Body of pancreas (tissue), 4 donors: ENCODE measurements around the gene GET3. TPM values are rescaled to one million over a fixed set of nuclear protein-coding genes. Genes with fewer than 3 reads are reported as not detected.
A peak's percentile ranks its signal among the peaks of the same experiment; 100 is the strongest.

ENCODE experiments used
- ATAC-seq: fragments of 150-250 bp; one replicate; pipeline ENCODE4 v1.9.1; 2016
- DNase-seq, 4 donors: peaks; one replicate each; pipeline ENCODE4 v3.0.0-alpha.2; 2019
- H3K27ac ChIP-seq, 4 donors: fragments of 200-600 bp; sonication (generic); 1 replicate in 3 of 4; 2 replicates in 1 of 4; pipeline versions ENCODE4 v1.5.1 to v1.6.1; 2016 to 2019; ENCODE audit warnings: mild to moderate bottlenecking in 1 of 4, mixed read lengths in 1 of 4, moderate library complexity in 1 of 4
- H3K27me3 ChIP-seq, 2 donors: fragments of 200-600 bp; sonication (generic); one replicate each; pipeline ENCODE4 v1.6.0; 2016; ENCODE audit warnings: mild to moderate bottlenecking in 1 of 2
- H3K36me3 ChIP-seq, 2 donors: fragments of 200-600 bp; sonication (generic); replicated peaks in 1 of 2; 2 replicates each; pipeline ENCODE4 v1.5.1; 2016; ENCODE audit warnings: low read depth in 2 of 2; ENCODE audit not compliant: insufficient read depth in 1 of 2
- H3K4me1 ChIP-seq: fragments of 200-600 bp; sonication (generic); one replicate; pipeline ENCODE4 v1.6.0; 2016
- H3K4me3 ChIP-seq, 2 donors: fragments of 200-600 bp; sonication (generic); 1 replicate in 1 of 2; 2 replicates in 1 of 2; pipeline ENCODE4 v1.5.1; 2016 to 2019
- H3K9me3 ChIP-seq, 3 donors: fragments of 200-600 bp; sonication (generic); 1 replicate in 2 of 3; 2 replicates in 1 of 3; pipeline ENCODE4 v1.5.1; 2016
- POLR2A ChIP-seq, 3 donors: fragments of 450-650 bp; IDR thresholded peaks; one replicate each; pipeline ENCODE4 v1.6.1; 2016; ENCODE audit warnings: antibody characterized with exemption in 3 of 3, mild to moderate bottlenecking in 2 of 3
- WGBS, 2 donors: methylation state at CpG; one replicate each; pipeline ENCODE4 v1.1.5; 2017; 5-methylcytosine and 5-hydroxymethylcytosine counted together
- intact Hi-C: fragments of 100-400 bp; cut with DNase I; formaldehyde crosslinking; loops from one replicate; pipeline ENCODE4 v1.15.1; 2023
- total RNA-seq, 2 donors: library from RNA; depleted of rRNA; stranded (reverse); fragments of >200 nt; gene quantifications; one replicate each; pipeline ENCODE4 v1.1.0, GENCODE V29; 2016
- TF ChIP-seq, protein P1 (sequence below), 7 experiments: fragments of 450-650 bp in 4 of 7; fragments of 200-600 bp in 3 of 7; sonication (generic) in 3 of 7; IDR thresholded peaks; one replicate each; pipeline ENCODE4 v1.5.1; 2016 to 2019; ENCODE audit warnings: antibody characterized with exemption in 7 of 7

Gene GET3
- total RNA-seq, 2 donors from 2014 or later = 13.2 to 22.8 TPM

DNA sequence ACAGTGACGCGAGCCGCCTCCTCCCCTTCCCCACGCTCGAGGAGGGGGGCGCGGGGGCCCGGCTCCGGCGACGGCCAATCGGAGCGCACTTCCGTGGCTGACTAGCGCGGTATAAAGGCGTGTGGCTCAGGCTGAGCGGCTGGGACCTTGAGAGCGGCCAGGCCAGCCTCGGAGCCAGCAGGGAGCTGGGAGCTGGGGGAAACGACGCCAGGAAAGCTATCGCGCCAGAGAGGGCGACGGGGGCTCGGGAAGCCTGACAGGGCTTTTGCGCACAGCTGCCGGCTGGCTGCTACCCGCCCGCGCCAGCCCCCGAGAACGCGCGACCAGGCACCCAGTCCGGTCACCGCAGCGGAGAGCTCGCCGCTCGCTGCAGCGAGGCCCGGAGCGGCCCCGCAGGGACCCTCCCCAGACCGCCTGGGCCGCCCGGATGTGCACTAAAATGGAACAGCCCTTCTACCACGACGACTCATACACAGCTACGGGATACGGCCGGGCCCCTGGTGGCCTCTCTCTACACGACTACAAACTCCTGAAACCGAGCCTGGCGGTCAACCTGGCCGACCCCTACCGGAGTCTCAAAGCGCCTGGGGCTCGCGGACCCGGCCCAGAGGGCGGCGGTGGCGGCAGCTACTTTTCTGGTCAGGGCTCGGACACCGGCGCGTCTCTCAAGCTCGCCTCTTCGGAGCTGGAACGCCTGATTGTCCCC, 54.2 kb downstream of the GET3 start, which contains the start of gene JUNB:
JUNB (plus strand) TSS at position 142 of the 706 bp plus-strand sequence; CDS start at position 428, 286 bp downstream.
- no peaks in the 10 kb centered on the region for H3K27me3 ChIP-seq
- H3K36me3 ChIP-seq = no peaks in the 10 kb centered on the region
- peaks cover 63% of the 10 kb centered on the region for H3K4me1 ChIP-seq
- intact Hi-C loops = no loop called here
- H3K9me3 ChIP-seq = no peaks in the 10 kb centered on the region
- TF ChIP-seq POLR2A (IDR thresholded peaks at IDR 0.05) = peak; percentile 100
- TF ChIP-seq, protein P1, sequence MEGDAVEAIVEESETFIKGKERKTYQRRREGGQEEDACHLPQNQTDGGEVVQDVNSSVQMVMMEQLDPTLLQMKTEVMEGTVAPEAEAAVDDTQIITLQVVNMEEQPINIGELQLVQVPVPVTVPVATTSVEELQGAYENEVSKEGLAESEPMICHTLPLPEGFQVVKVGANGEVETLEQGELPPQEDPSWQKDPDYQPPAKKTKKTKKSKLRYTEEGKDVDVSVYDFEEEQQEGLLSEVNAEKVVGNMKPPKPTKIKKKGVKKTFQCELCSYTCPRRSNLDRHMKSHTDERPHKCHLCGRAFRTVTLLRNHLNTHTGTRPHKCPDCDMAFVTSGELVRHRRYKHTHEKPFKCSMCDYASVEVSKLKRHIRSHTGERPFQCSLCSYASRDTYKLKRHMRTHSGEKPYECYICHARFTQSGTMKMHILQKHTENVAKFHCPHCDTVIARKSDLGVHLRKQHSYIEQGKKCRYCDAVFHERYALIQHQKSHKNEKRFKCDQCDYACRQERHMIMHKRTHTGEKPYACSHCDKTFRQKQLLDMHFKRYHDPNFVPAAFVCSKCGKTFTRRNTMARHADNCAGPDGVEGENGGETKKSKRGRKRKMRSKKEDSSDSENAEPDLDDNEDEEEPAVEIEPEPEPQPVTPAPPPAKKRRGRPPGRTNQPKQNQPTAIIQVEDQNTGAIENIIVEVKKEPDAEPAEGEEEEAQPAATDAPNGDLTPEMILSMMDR (IDR thresholded peaks at IDR 0.05) = peak in 3 of 7 experiments; percentile 9 to 25 (median 18)
- peak within 1 kb of the TSS; percentile 94 to 100 (median 98) for H3K27ac ChIP-seq
- H3K4me3 ChIP-seq = peak within 1 kb of the TSS; percentile 87 to 91
- WGBS, 2 donors = 0 to 1% methylated on average over 3 to 71 of the region's 73 CpGs
- peak; percentile 54 for ATAC-seq
- DNase-seq = peak; percentile 98 to 99 (median 98)

DNA sequence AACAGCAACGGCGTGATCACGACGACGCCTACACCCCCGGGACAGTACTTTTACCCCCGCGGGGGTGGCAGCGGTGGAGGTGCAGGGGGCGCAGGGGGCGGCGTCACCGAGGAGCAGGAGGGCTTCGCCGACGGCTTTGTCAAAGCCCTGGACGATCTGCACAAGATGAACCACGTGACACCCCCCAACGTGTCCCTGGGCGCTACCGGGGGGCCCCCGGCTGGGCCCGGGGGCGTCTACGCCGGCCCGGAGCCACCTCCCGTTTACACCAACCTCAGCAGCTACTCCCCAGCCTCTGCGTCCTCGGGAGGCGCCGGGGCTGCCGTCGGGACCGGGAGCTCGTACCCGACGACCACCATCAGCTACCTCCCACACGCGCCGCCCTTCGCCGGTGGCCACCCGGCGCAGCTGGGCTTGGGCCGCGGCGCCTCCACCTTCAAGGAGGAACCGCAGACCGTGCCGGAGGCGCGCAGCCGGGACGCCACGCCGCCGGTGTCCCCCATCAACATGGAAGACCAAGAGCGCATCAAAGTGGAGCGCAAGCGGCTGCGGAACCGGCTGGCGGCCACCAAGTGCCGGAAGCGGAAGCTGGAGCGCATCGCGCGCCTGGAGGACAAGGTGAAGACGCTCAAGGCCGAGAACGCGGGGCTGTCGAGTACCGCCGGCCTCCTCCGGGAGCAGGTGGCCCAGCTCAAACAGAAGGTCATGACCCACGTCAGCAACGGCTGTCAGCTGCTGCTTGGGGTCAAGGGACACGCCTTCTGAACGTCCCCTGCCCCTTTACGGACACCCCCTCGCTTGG, 55.0 kb downstream of the GET3 start:
- no peaks in the 10 kb centered on the region for H3K9me3 ChIP-seq
- no peak for ATAC-seq
- peak overlapping the region; percentile 87 to 91 for H3K4me3 ChIP-seq
- H3K27me3 ChIP-seq = no peaks in the 10 kb centered on the region
- H3K36me3 ChIP-seq = no peaks in the 10 kb centered on the region
- TF ChIP-seq POLR2A (IDR thresholded peaks at IDR 0.05) = peak; percentile 29 to 59 (median 56)
- TF ChIP-seq, protein P1 (IDR thresholded peaks at IDR 0.05) = peak in 1 of 7 experiments; percentile 1
- peak overlapping the region; percentile 94 to 100 (median 98) for H3K27ac ChIP-seq
- DNase-seq = peak; percentile 75 to 81 (median 78)
- peaks cover 58% of the 10 kb centered on the region for H3K4me1 ChIP-seq
- intact Hi-C loops = no loop called here
- WGBS, 2 donors = 0% methylated on average over 80 of the region's 84 CpGs; no CpG with 5 or more reads in 1 of the 2 donors

DNA sequence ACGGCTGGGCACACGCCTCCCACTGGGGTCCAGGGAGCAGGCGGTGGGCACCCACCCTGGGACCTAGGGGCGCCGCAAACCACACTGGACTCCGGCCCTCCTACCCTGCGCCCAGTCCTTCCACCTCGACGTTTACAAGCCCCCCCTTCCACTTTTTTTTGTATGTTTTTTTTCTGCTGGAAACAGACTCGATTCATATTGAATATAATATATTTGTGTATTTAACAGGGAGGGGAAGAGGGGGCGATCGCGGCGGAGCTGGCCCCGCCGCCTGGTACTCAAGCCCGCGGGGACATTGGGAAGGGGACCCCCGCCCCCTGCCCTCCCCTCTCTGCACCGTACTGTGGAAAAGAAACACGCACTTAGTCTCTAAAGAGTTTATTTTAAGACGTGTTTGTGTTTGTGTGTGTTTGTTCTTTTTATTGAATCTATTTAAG, 55.6 kb downstream of the GET3 start:
- no peaks in the 10 kb centered on the region for H3K36me3 ChIP-seq
- no peaks in the 10 kb centered on the region for H3K9me3 ChIP-seq
- intact Hi-C loops = no loop called here
- peak overlapping the region; percentile 94 to 100 (median 98) for H3K27ac ChIP-seq
- no peaks in the 10 kb centered on the region for H3K27me3 ChIP-seq
- peaks cover 52% of the 10 kb centered on the region for H3K4me1 ChIP-seq
- DNase-seq (peak in 2 of 4 donors; percentile 43 to 44), ATAC-seq (no peak)
- TF ChIP-seq POLR2A (IDR thresholded peaks at IDR 0.05) = no peak
- TF ChIP-seq, protein P1 (IDR thresholded peaks at IDR 0.05) = no peak
- WGBS, 2 donors = 0% methylated on average over 20 to 22 of the region's 22 CpGs
- H3K4me3 ChIP-seq = peak overlapping the region; percentile 87 to 91

DNA sequence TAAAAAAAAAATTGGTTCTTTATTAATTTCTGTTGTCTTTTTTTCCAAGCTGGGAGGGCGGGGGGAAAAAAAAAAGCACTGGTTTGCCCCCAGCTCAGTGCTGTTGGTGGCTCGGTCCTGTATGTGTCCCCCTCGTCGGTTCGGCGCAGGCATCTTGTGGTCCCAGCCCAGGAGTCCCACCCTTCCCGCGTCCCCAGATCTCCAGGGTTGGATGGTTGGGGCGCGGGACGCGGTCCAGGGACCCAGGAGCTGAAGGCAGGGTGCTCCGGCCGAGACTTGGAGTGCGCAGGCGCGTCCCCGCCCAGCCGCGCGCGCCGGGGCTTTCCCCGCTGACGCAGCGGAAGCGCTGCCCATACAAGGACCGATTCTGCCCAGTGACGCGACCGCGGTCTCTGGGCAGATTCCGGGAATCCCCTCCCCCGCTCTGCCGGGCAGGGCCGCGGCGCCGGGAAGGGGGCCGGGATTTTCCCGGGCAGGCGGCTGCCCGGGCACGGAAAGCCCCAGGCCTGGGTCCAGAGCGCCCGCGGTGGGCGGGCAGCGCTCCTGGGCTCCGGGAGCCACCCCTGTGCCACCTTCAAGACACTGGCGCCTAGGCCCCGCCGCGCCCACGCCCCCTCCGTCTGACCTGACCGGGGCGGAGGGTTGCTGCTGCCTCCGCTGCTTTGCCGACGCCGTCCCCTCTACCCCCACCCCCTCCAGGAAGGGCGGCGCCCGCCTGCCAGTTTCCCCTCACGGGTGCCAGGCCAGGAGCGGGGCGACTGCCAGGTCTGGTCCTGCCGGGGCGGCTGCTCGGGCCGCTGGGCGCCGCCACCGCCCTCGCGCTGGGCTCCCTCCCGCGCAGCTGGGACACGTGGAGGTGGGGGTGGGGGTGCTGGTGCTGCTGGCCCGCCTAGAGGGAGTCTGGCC, 56.2 kb downstream of the GET3 start:
- intact Hi-C loops = no loop called here
- Histone ChIP-seq H3K4me1 (peaks cover 45% of the 10 kb centered on the region), H3K36me3 (no peaks in the 10 kb centered on the region), H3K27ac (peak overlapping the region; percentile 94 to 100 (median 98)), H3K27me3 (no peaks in the 10 kb centered on the region), H3K9me3 (no peaks in the 10 kb centered on the region), H3K4me3 (peak overlapping the region; percentile 87 to 91)
- ATAC-seq = peak; percentile 62
- TF ChIP-seq, protein P1 (IDR thresholded peaks at IDR 0.05) = peak in 3 of 7 experiments; percentile 13 to 22 (median 16)
- TF ChIP-seq POLR2A (IDR thresholded peaks at IDR 0.05) = peak; percentile 89 to 97 (median 93)
- peak; percentile 95 to 97 (median 96) for DNase-seq
- 0 to 1% methylated on average over 8 to 59 of the region's 81 CpGs for WGBS, 2 donors
